ENCODE results near the gene KCNQ5. TPM values are rescaled to one million over a fixed set of nuclear protein-coding genes. Genes with fewer than 3 reads are reported as not detected.

KCNQ5 gene
- total RNA-seq, 1 experiment from 2014 or later, result 17.8 TPM

GRCh38 chr6:72968704-72969103 is 346.8 kb downstream of the KCNQ5 start:
- H3K36me3 ChIP-seq (ENCODE audit: insufficient read depth, low read length, poor library complexity, severe bottlenecking), result no peaks in the 10 kb centered on the region
- ChIA-PET POLR2A (ENCODE audit: low non-redundant PET) (no interaction called here), CTCF (no interaction called here)
- no peak for TF ChIP-seq EZH2 (IDR thresholded peaks at IDR 0.05; ENCODE audit: borderline replicate concordance, low read depth, low read length, poor library complexity, severe bottlenecking)
- TF ChIP-seq CTCF (conservative IDR thresholded peaks at IDR 0.05; ENCODE audit: low read depth, low read length), result no peak
- intact Hi-C loops (cut with micrococcal nuclease; ENCODE audit: unreplicated experiment), result no loop called here
- DNase-seq (ENCODE audit: low spot score), result no peak
- no peaks in the 10 kb centered on the region for H3K27me3 ChIP-seq (replicated peaks; ENCODE audit: insufficient read depth, low read depth, low read length, poor library complexity)
- H3K9me3 ChIP-seq (ENCODE audit: low read depth, low read length, poor library complexity, severe bottlenecking), result no peaks in the 10 kb centered on the region
- no peak overlapping the region for H3K4me3 ChIP-seq (ENCODE audit: low read depth, low read length, poor library complexity, severe bottlenecking)
- H3K4me1 ChIP-seq (ENCODE audit: insufficient read depth, low read length, poor library complexity, severe bottlenecking), result peaks cover 6% of the 10 kb centered on the region
- BruUV-seq (replicated peaks), result no TSS peak
- H3K27ac ChIP-seq (ENCODE audit: low read depth, low read length, poor library complexity, severe bottlenecking), result no peak overlapping the region

- Histone ChIP-seq H3K9me3 (ENCODE audit: low read depth, low read length, poor library complexity, severe bottlenecking) (no peaks in the 10 kb centered on the region), H3K4me3 (ENCODE audit: low read depth, low read length, poor library complexity, severe bottlenecking) (no peak overlapping the region), H3K36me3 (ENCODE audit: insufficient read depth, low read length, poor library complexity, severe bottlenecking) (no peaks in the 10 kb centered on the region), H3K4me1 (ENCODE audit: insufficient read depth, low read length, poor library complexity, severe bottlenecking) (peaks cover 6% of the 10 kb centered on the region), H3K27ac (ENCODE audit: low read depth, low read length, poor library complexity, severe bottlenecking) (no peak overlapping the region), H3K27me3 (replicated peaks; ENCODE audit: insufficient read depth, low read depth, low read length, poor library complexity) (no peaks in the 10 kb centered on the region)
- no peak for DNase-seq (ENCODE audit: low spot score)
- ChIA-PET CTCF (no interaction called here), POLR2A (ENCODE audit: low non-redundant PET) (no interaction called here)
- intact Hi-C loops (cut with micrococcal nuclease; ENCODE audit: unreplicated experiment), result no loop called here
- no peak for TF ChIP-seq EZH2 (IDR thresholded peaks at IDR 0.05; ENCODE audit: borderline replicate concordance, low read depth, low read length, poor library complexity, severe bottlenecking)
- no peak for TF ChIP-seq CTCF (conservative IDR thresholded peaks at IDR 0.05; ENCODE audit: low read depth, low read length)
- BruUV-seq (replicated peaks), result no TSS peak
Measured at GRCh38 chr6:72969666-72970065, 347.8 kb downstream of the KCNQ5 start.

- no peaks in the 10 kb centered on the region for H3K27me3 ChIP-seq (replicated peaks; ENCODE audit: insufficient read depth, low read depth, low read length, poor library complexity)
- no TSS peak for BruUV-seq (replicated peaks)
- CTCF ChIA-PET, result interaction anchor here (0.7 kb wide), 1 partner anchor 199 kb away, joined by 3 read pairs; no protein-coding TSS in a partner anchor
Measured at GRCh38 chr6:72972579-72972978, 350.7 kb downstream of the KCNQ5 start.

More at GRCh38 chr6:72972579-72972978, 350.7 kb downstream of the KCNQ5 start:
- intact Hi-C loops (cut with micrococcal nuclease; ENCODE audit: unreplicated experiment), result no loop called here
- Histone ChIP-seq H3K9me3 (ENCODE audit: low read depth, low read length, poor library complexity, severe bottlenecking) (no peaks in the 10 kb centered on the region), H3K27ac (ENCODE audit: low read depth, low read length, poor library complexity, severe bottlenecking) (no peak overlapping the region), H3K36me3 (ENCODE audit: insufficient read depth, low read length, poor library complexity, severe bottlenecking) (no peaks in the 10 kb centered on the region), H3K4me1 (ENCODE audit: insufficient read depth, low read length, poor library complexity, severe bottlenecking) (peaks cover 15% of the 10 kb centered on the region), H3K4me3 (ENCODE audit: low read depth, low read length, poor library complexity, severe bottlenecking) (no peak overlapping the region)
- no peak for TF ChIP-seq EZH2 (IDR thresholded peaks at IDR 0.05; ENCODE audit: borderline replicate concordance, low read depth, low read length, poor library complexity, severe bottlenecking)
- TF ChIP-seq CTCF (conservative IDR thresholded peaks at IDR 0.05; ENCODE audit: low read depth, low read length), result no peak
- POLR2A ChIA-PET (ENCODE audit: low non-redundant PET), result no interaction called here
- DNase-seq (ENCODE audit: low spot score), result no peak
